K562 (cell line): ENCODE data around the gene HCRTR1.

Experiments used
- BRCA1 ChIP-seq, 2 experiments: fragments of 450-650 bp in 1 of 2; sonication (generic) in 1 of 2; formaldehyde crosslinking in 1 of 2; IDR thresholded peaks; 2 replicates each; pipeline versions ENCODE4 v1.5.0 to v1.6.1; 2017 to 2020; ENCODE audit warnings: mild to moderate bottlenecking in 1 of 2, missing genetic modification reagents in 1 of 2
- FOXA1 ChIP-seq: fragments of 450-650 bp; IDR thresholded peaks from 2 replicates; pipeline ENCODE4 v1.6.1; 2016; ENCODE audit warnings: mild to moderate bottlenecking, borderline replicate concordance
- GABPA ChIP-seq: fragments of 200-800 bp; sonication (Bioruptor generic); conservative IDR thresholded peaks from 2 replicates; pipeline ENCODE4 v1.6.1; 2016; ENCODE audit warnings: low read depth, missing genetic modification characterization, missing compliant biosample characterization
- GTF2F1 ChIP-seq: IDR thresholded peaks from 2 replicates; pipeline ENCODE4 v1.6.1; 2011; ENCODE audit warnings: low read depth, low read length, improper control_type of control experiment
- NELFE ChIP-seq: IDR thresholded peaks from 2 replicates; pipeline ENCODE4 v1.6.1; 2011; ENCODE audit warnings: mild to moderate bottlenecking; ENCODE audit not compliant: insufficient read depth, insufficient read length
- SP1 ChIP-seq: sonication (generic); formaldehyde crosslinking; IDR thresholded peaks from 2 replicates; pipeline ENCODE4 v1.8.1; 2022; ENCODE audit warnings: mild to moderate bottlenecking, missing genetic modification reagents
- YY1 ChIP-seq, 3 experiments: IDR thresholded peaks; 2 replicates each; pipeline ENCODE4 v1.6.1; 2011; ENCODE audit warnings: low read length in 2 of 3, mild to moderate bottlenecking in 2 of 3, moderate library complexity in 2 of 3, borderline replicate concordance in 1 of 3, control low read depth in 1 of 3, low read depth in 1 of 3; ENCODE audit not compliant: insufficient read depth in 3 of 3, insufficient replicate concordance in 2 of 3, control insufficient read depth in 1 of 3, insufficient read length in 1 of 3; ENCODE audit errors: extremely low read depth in 1 of 3
- ZNF232 ChIP-seq: sonication (generic); formaldehyde crosslinking; IDR thresholded peaks from 2 replicates; pipeline ENCODE4 v1.8.0; 2022; ENCODE audit warnings: mild to moderate bottlenecking, missing genetic modification reagents

GRCh38 chr1:31593136-31593665 is 24.3 kb upstream of the HCRTR1 start:
- no peak for TF ChIP-seq SP1 (CRISPR knock-in tag)
- no peak for TF ChIP-seq YY1 (IDR thresholded peaks at IDR 0.05; ENCODE audit: borderline replicate concordance in 1 of 3, control insufficient read depth in 1 of 3, extremely low read depth in 1 of 3, insufficient read depth in 3 of 3, insufficient read length in 1 of 3, insufficient replicate concordance in 2 of 3, low read depth in 1 of 3, low read length in 2 of 3)
- no peak for TF ChIP-seq ZNF232
- TF ChIP-seq FOXA1 = no peak
- TF ChIP-seq GABPA = no peak
- no peak for TF ChIP-seq NELFE
- TF ChIP-seq BRCA1 (IDR thresholded peaks at IDR 0.05) = no peak
- TF ChIP-seq BRCA1 (CRISPR knock-in tag; IDR thresholded peaks at IDR 0.05) = no peak
- TF ChIP-seq GTF2F1 = no peak
